ENCODE results near the gene ACP2. TPM values are rescaled to one million over a fixed set of nuclear protein-coding genes. Genes with fewer than 3 reads are reported as not detected.

The ACP2 gene
- total RNA-seq, 1 experiment from 2014 or later: 18.7 TPM

DNA sequence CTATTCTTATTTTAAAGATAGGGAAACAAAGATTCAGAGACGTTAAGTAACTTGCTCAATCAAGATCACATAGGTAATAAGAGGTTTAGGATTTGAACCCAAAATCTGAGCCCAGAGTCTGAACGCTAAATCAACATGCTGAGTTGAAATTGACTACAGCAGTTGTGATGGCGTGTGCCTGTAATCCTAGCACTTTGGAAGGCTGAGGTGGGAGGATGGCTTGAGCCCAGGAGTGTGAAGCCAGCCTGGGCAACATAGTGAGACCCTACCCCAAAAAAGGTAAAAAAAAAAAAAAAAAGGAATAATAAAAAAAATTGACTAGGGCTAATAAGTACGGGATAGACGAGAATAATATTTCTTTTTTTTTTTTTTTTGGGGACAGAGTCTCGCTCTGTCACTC lies 7.8 kb upstream of the ACP2 start:
- H3K27me3 Mint-ChIP-seq (ENCODE audit: low read depth): no peaks in the 10 kb centered on the region
- H3K4me3 Mint-ChIP-seq: no peak overlapping the region
- H3K9me3 Mint-ChIP-seq: no peaks in the 10 kb centered on the region
- ChIA-PET POLR2A (interaction anchor here (2.2 kb wide), 1 partner anchor 71 kb away, joined by 12 read pairs; the partner anchor contains the start of gene PACSIN3), CTCF (interaction anchor here (1.6 to 6.0 kb wide), 5 partner anchors 9 to 156 kb away, joined by 4 to 120 read pairs (median 84); partner anchors contain the start of genes ACP2 and ARFGAP2)
- no peak for ATAC-seq
- no peak overlapping the region for H3K27ac Mint-ChIP-seq
- TF ChIP-seq ZNF121 (CRISPR knock-in tag; IDR thresholded peaks at IDR 0.05) (peak; percentile 83; the same call in 1 of the 2 replicates), CREM (CRISPR knock-in tag; IDR thresholded peaks at IDR 0.05) (no peak)
- DNase-seq (ENCODE audit: low spot score): no peak
- no peaks in the 10 kb centered on the region for H3K36me3 Mint-ChIP-seq
- peaks cover 24% of the 10 kb centered on the region for H3K4me1 Mint-ChIP-seq

DNA sequence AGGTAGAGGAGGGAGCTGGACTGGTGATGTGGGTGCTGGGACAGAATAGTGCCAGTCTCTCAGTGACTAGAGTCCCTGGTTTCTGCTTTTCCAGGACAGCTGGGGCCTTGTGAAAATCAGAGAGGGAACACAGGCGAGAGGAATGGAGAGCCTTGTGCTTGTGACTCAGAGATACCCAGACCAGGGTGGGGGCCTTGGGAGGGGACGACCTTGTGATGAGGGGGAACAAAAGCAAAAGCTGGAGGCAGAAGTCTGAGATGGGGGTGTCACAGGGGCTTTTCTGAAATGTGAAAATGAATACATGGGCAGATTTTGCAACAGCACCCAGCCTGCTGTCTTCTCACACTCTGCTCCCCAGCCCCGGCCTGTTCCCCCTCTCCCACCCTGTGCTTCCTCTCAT lies 5.8 kb upstream of the ACP2 start:
- H3K36me3 Mint-ChIP-seq: no peaks in the 10 kb centered on the region
- peak overlapping the region; percentile 57; the same call in 1 of the 2 replicates for H3K27ac Mint-ChIP-seq
- no peak for ATAC-seq
- DNase-seq (ENCODE audit: low spot score): no peak
- no peaks in the 10 kb centered on the region for H3K27me3 Mint-ChIP-seq (ENCODE audit: low read depth)
- no peaks in the 10 kb centered on the region for H3K9me3 Mint-ChIP-seq
- ChIA-PET POLR2A (no interaction called here), CTCF (interaction anchor here (1.2 to 1.5 kb wide), 3 partner anchors 39 to 119 kb away, joined by 3 to 6 read pairs (median 3); no protein-coding TSS in a partner anchor)
- H3K4me1 Mint-ChIP-seq: peaks cover 25% of the 10 kb centered on the region
- H3K4me3 Mint-ChIP-seq: no peak overlapping the region
- TF ChIP-seq, protein P1, sequence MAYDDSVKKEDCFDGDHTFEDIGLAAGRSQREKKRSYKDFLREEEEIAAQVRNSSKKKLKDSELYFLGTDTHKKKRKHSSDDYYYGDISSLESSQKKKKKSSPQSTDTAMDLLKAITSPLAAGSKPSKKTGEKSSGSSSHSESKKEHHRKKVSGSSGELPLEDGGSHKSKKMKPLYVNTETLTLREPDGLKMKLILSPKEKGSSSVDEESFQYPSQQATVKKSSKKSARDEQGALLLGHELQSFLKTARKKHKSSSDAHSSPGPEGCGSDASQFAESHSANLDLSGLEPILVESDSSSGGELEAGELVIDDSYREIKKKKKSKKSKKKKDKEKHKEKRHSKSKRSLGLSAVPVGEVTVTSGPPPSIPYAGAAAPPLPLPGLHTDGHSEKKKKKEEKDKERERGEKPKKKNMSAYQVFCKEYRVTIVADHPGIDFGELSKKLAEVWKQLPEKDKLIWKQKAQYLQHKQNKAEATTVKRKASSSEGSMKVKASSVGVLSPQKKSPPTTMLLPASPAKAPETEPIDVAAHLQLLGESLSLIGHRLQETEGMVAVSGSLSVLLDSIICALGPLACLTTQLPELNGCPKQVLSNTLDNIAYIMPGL (CRISPR knock-in tag; IDR thresholded peaks at IDR 0.05): no peak
- TF ChIP-seq, protein P2, sequence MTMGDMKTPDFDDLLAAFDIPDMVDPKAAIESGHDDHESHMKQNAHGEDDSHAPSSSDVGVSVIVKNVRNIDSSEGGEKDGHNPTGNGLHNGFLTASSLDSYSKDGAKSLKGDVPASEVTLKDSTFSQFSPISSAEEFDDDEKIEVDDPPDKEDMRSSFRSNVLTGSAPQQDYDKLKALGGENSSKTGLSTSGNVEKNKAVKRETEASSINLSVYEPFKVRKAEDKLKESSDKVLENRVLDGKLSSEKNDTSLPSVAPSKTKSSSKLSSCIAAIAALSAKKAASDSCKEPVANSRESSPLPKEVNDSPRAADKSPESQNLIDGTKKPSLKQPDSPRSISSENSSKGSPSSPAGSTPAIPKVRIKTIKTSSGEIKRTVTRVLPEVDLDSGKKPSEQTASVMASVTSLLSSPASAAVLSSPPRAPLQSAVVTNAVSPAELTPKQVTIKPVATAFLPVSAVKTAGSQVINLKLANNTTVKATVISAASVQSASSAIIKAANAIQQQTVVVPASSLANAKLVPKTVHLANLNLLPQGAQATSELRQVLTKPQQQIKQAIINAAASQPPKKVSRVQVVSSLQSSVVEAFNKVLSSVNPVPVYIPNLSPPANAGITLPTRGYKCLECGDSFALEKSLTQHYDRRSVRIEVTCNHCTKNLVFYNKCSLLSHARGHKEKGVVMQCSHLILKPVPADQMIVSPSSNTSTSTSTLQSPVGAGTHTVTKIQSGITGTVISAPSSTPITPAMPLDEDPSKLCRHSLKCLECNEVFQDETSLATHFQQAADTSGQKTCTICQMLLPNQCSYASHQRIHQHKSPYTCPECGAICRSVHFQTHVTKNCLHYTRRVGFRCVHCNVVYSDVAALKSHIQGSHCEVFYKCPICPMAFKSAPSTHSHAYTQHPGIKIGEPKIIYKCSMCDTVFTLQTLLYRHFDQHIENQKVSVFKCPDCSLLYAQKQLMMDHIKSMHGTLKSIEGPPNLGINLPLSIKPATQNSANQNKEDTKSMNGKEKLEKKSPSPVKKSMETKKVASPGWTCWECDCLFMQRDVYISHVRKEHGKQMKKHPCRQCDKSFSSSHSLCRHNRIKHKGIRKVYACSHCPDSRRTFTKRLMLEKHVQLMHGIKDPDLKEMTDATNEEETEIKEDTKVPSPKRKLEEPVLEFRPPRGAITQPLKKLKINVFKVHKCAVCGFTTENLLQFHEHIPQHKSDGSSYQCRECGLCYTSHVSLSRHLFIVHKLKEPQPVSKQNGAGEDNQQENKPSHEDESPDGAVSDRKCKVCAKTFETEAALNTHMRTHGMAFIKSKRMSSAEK (CRISPR knock-in tag; IDR thresholded peaks at IDR 0.05; ENCODE audit: borderline replicate concordance): no peak
- TF ChIP-seq, protein P3, sequence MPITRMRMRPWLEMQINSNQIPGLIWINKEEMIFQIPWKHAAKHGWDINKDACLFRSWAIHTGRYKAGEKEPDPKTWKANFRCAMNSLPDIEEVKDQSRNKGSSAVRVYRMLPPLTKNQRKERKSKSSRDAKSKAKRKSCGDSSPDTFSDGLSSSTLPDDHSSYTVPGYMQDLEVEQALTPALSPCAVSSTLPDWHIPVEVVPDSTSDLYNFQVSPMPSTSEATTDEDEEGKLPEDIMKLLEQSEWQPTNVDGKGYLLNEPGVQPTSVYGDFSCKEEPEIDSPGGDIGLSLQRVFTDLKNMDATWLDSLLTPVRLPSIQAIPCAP (CRISPR knock-in tag; IDR thresholded peaks at IDR 0.05): no peak
- TF ChIP-seq RELA (CRISPR knock-in tag; IDR thresholded peaks at IDR 0.05; ENCODE audit: borderline replicate concordance): no peak
- no peak for TF ChIP-seq IRF2 (CRISPR knock-in tag; IDR thresholded peaks at IDR 0.05; ENCODE audit: borderline replicate concordance, low read depth)
- no peak for TF ChIP-seq SOX15 (CRISPR knock-in tag; IDR thresholded peaks at IDR 0.05)
- TF ChIP-seq PRRX2 (CRISPR knock-in tag; IDR thresholded peaks at IDR 0.05): no peak
- TF ChIP-seq ZMAT4 (CRISPR knock-in tag; IDR thresholded peaks at IDR 0.05): no peak
- TF ChIP-seq ZSCAN18 (CRISPR knock-in tag; IDR thresholded peaks at IDR 0.05): no peak
- no peak for TF ChIP-seq JUN (CRISPR knock-in tag; IDR thresholded peaks at IDR 0.05)
- no peak for TF ChIP-seq ZNF219 (CRISPR knock-in tag; IDR thresholded peaks at IDR 0.05; ENCODE audit: borderline replicate concordance)
- no peak for TF ChIP-seq JAZF1 (CRISPR knock-in tag; IDR thresholded peaks at IDR 0.05)
- TF ChIP-seq ZNF138 (CRISPR knock-in tag; conservative IDR thresholded peaks at IDR 0.05): no peak
- TF ChIP-seq CTCF (IDR thresholded peaks at IDR 0.05): no peak
- TF ChIP-seq TEAD4 (CRISPR knock-in tag; IDR thresholded peaks at IDR 0.05): no peak
